Activated naive CD8-positive, alpha-beta T cell treated with anti-CD3 and anti-CD28 coated beads, Interleukin-2, amount 10 ng/mL, durations not matched to agents 7 days and 5 days (primary cell): ENCODE results near the gene PDE4B. TPM values are rescaled to one million over a fixed set of nuclear protein-coding genes. Genes with fewer than 3 reads are reported as not detected.

Experiments
- ATAC-seq: fragments of 150-1000 bp; cut with Tn5 transposase; one replicate; pipeline ENCODE4 v1.10.0; 2021; ENCODE audit warnings: low read depth, moderate library complexity
- POLR2A ChIA-PET: fragments of 350-600 bp; sonication (Branson Sonifier 250); formaldehyde crosslinking; loops from one replicate; lab custom pipeline; 2021; ENCODE audit warnings: antibody characterized with exemption; lab: Charles Lee
- DNase-seq: peaks from one replicate; pipeline ENCODE4 v3.0.0; 2021
- H3K27ac Mint-ChIP-seq: one replicate; pipeline ENCODE4 v1.8.0; 2022; ENCODE audit warnings: mild to moderate bottlenecking, mixed read lengths
- H3K27me3 Mint-ChIP-seq: one replicate; pipeline ENCODE4 v1.8.0; 2022; ENCODE audit warnings: mild to moderate bottlenecking, moderate library complexity, mixed read lengths
- H3K36me3 Mint-ChIP-seq: one replicate; pipeline ENCODE4 v1.8.0; 2021; ENCODE audit warnings: mild to moderate bottlenecking, mixed read lengths
- H3K4me1 Mint-ChIP-seq: one replicate; pipeline ENCODE4 v1.8.0; 2021; ENCODE audit warnings: mixed read lengths
- H3K4me3 Mint-ChIP-seq: one replicate; pipeline ENCODE4 v1.8.0; 2022; ENCODE audit warnings: mild to moderate bottlenecking, moderate library complexity, mixed read lengths
- H3K9me3 Mint-ChIP-seq: one replicate; pipeline ENCODE4 v1.8.0; 2021; ENCODE audit warnings: mixed read lengths
- total RNA-seq, 2 experiments: library from RNA; stranded (reverse); gene quantifications; one replicate each; pipeline ENCODE4 v1.2.3, GENCODE V29; 2021

The PDE4B gene
- 10 to 100 TPM; 36.1 to 40.0 TPM for total RNA-seq

DNA sequence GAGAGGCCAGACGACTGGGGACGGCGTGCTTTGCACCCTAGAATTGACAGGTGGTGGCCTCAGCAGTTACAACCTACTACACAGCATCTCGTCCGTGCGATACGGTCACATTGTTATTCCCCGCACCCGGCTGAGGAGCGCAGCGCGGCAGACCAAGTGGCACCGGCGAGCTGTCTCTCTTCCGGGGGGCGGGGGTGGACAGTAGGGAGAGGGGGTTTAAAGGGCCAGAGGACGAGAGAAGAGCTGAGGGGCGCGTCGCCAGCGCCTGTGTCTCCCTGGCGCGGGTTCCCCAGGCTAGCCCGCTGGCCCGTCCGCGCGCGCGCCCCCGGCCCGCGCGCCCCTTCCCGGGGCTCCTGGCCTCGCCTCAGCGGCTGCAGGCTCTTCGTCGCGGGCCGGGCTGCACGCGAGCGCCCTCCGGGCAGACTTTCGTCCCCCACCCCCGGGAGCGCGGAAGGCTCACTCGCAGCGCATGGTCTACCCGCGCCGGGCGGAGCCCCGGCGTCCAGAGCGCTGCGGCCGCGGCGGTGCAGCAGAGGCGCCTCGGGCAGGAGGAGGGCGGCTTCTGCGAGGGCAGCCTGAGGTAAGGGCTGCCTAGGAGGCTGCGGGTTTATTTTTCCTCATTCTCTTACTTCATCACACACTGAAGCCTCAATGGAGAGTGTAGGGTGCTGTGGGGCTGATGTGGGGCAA, at the start of gene PDE4B:
Gene PDE4B, plus strand, starts transcription at position 227 of the 690 bp plus-strand sequence.
- Mint-ChIP-seq H3K27me3 (peaks cover 66% of the 10 kb centered on the region), H3K4me3 (peak within 1 kb of the TSS; percentile 40), H3K27ac (no peak within 1 kb of the TSS), H3K4me1 (peaks cover 4% of the 10 kb centered on the region), H3K9me3 (peaks cover 9% of the 10 kb centered on the region), H3K36me3 (no peaks in the 10 kb centered on the region)
- DNase-seq (peak; percentile 32), ATAC-seq (peak; percentile 36)
- POLR2A ChIA-PET, result no interaction called here

DNA sequence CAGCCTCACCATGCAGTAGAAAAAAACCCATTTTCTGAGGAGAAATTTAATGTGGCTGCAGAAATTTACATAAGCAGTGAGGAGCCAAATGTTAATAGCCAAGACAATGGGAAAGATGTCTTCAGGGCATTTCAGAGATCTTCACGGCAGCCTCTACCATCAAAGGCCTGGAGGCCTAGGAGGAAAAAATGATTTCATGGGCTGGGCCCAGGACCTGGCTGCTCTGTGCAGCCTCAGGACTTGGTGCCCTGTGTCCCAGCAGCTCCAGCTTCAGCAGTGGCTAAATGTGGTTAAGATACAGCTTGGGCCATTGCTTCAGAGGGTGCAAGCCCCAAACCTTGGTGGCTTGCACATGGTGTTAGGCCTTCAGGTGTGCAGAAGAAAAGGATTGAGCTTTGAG, 48.0 kb upstream of the PDE4B start:
- no peaks in the 10 kb centered on the region for H3K4me1 Mint-ChIP-seq
- DNase-seq (no peak), ATAC-seq (no peak)
- POLR2A ChIA-PET, result no interaction called here
- H3K27me3 Mint-ChIP-seq, result no peaks in the 10 kb centered on the region
- peaks cover 9% of the 10 kb centered on the region for H3K9me3 Mint-ChIP-seq
- H3K36me3 Mint-ChIP-seq, result no peaks in the 10 kb centered on the region
- no peak overlapping the region for H3K27ac Mint-ChIP-seq
- no peak overlapping the region for H3K4me3 Mint-ChIP-seq

DNA sequence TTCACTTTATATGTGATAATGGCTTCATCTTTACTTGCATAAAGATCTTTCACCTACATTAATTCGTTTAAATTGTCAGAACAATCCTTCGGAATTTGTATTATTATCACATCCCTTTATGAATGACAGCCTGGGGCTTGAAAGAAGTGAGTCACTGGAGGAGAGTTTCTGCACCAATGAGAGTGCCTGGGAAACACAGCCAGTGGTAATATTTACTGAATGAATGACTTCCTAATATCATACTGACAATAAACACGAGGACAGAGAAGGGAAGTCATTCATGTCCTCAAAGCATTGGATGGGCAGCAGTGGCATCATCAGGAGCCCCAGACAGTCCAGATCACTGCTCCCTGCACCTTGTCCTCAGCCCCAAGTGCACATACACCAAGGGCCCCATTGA, 40.7 kb upstream of the PDE4B start:
- H3K27ac Mint-ChIP-seq, result no peak overlapping the region
- H3K4me3 Mint-ChIP-seq, result no peak overlapping the region
- ATAC-seq (no peak), DNase-seq (no peak)
- no peaks in the 10 kb centered on the region for H3K4me1 Mint-ChIP-seq
- H3K27me3 Mint-ChIP-seq, result peaks cover 17% of the 10 kb centered on the region
- no peaks in the 10 kb centered on the region for H3K36me3 Mint-ChIP-seq
- H3K9me3 Mint-ChIP-seq, result no peaks in the 10 kb centered on the region
- POLR2A ChIA-PET, result no interaction called here

DNA sequence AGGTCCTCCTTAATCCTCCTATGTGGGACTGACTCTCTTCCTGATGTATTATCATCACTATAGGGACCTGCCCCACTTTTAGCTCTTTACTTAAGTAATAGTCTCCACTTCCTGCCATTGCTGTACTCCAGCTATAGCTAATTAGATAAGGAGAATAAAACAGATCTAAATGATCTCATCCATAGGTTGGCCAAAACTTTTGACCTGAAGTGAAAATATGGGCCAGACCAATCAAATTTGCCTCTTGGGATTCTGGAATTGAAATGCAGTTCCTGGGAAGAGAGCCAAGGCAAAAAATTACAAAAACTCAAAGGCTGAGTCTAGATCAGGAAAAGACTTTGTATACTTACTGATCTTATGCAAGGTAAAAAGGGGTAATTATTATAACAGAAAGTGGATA, 36.1 kb upstream of the PDE4B start:
- Mint-ChIP-seq H3K27ac (no peak overlapping the region), H3K4me3 (no peak overlapping the region), H3K36me3 (no peaks in the 10 kb centered on the region), H3K9me3 (no peaks in the 10 kb centered on the region), H3K4me1 (no peaks in the 10 kb centered on the region), H3K27me3 (peaks cover 22% of the 10 kb centered on the region)
- no peak for ATAC-seq
- DNase-seq, result no peak
- POLR2A ChIA-PET, result no interaction called here

DNA sequence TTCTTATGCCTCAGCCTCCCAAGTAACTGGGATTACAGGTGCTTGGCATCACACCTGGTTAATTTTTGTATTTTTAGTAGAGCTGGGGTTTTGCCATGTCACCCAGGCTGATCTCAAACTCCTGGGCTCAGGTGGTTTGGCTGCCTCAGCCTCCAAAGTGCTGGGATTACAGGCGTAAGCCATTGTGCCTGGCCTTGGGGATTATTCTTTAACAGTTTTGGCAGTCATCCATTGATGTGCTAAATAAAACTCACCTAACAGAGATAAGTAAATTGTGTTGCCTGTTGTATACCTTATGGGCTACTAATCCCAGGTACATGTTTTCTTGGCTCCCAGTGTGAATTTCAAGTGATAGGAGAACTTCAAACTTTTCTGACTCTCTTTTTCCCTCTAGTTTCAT, 35.2 kb upstream of the PDE4B start:
- Mint-ChIP-seq H3K27ac (no peak overlapping the region), H3K27me3 (peaks cover 22% of the 10 kb centered on the region), H3K4me3 (no peak overlapping the region), H3K36me3 (no peaks in the 10 kb centered on the region), H3K4me1 (no peaks in the 10 kb centered on the region), H3K9me3 (no peaks in the 10 kb centered on the region)
- ATAC-seq (no peak), DNase-seq (no peak)
- POLR2A ChIA-PET, result no interaction called here

DNA sequence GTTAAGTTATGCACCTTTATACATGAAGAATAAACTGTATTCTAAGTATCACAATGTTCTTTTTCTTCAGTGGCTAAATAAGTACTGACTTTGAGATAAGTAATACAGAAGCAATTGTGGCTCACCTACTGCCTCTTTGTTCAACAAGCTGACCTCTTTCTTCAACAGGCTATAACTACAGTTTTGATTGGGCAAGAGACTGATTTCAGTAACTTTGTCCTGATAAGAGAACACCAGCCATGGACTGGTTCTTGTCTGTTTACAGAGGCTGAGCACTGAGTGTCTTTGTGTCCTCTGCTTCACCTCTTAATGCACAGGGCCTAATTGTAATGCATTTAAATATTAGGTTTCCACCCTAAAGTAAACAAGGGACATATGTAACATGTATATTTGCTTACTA, 34.6 kb upstream of the PDE4B start:
- H3K27me3 Mint-ChIP-seq, result peaks cover 19% of the 10 kb centered on the region
- H3K9me3 Mint-ChIP-seq, result no peaks in the 10 kb centered on the region
- H3K36me3 Mint-ChIP-seq, result no peaks in the 10 kb centered on the region

DNA sequence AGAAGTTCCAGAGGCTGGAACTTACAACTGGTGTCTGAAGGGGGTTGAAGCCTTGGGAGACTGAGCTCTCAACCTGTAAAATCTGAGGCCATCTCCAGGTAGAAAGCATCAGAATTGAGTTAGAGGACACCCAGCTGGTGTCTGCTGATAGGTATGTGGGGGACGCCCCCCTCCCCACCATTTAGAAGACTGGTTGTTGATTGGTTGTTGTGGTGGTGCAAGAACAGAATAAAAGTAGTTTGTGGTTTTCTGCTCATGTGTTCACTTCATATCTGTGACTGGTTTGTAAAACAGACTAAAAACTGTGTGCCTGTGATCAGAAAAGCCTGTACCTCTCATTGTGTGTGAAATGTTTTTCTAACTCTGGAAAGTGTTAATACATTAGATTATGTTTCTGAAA, 33.2 kb upstream of the PDE4B start:
- Mint-ChIP-seq H3K27ac (no peak overlapping the region), H3K9me3 (no peaks in the 10 kb centered on the region), H3K36me3 (no peaks in the 10 kb centered on the region), H3K27me3 (peaks cover 11% of the 10 kb centered on the region), H3K4me1 (no peaks in the 10 kb centered on the region), H3K4me3 (no peak overlapping the region)
- ATAC-seq, result no peak
- POLR2A ChIA-PET, result no interaction called here
- DNase-seq, result no peak

More for the DNA sequence above, 34.6 kb upstream of the PDE4B start:
- POLR2A ChIA-PET, result no interaction called here
- no peaks in the 10 kb centered on the region for H3K4me1 Mint-ChIP-seq
- H3K4me3 Mint-ChIP-seq, result no peak overlapping the region
- DNase-seq (no peak), ATAC-seq (no peak)
- no peak overlapping the region for H3K27ac Mint-ChIP-seq

DNA sequence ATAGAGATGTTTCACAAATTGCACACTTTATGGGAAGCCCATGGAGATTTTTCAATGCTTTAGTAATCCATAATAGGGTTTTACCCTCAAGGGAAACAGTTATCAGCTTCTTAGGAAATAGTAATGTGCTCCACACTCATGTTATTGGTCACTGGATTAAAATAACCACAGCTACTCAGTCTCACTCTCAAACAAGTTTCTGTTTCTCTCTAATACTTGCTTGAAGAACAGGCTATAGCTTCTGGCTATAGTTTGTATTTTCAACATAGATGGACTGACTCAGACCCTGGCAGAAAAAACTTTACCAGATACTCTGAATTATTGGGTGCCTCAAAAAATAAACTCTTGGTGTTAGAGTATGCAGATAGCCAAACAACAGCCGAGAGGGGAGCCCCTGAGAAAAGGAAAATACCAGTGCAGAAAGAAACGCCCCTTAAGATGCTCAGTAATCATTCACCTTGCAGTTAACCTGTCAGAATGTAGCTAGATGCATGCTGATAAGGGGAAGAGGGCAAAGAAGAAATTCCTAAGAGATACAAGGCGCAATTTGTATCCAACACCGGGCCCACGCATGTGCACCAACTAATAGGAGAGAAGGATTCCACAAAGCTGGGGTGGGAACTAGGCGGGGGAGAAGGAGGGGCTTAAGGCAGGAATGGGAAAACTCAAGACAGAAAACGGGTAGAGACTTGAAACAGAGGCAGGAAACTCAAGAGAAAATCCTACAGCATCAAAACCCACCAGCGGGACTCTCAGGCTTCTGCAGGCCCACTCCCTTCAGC, 30.4 kb upstream of the PDE4B start:
- Mint-ChIP-seq H3K27ac (no peak overlapping the region), H3K9me3 (peaks cover 1% of the 10 kb centered on the region), H3K4me3 (no peak overlapping the region), H3K27me3 (peaks cover 5% of the 10 kb centered on the region), H3K36me3 (no peaks in the 10 kb centered on the region), H3K4me1 (no peaks in the 10 kb centered on the region)
- POLR2A ChIA-PET, result no interaction called here
- ATAC-seq, result no peak
- DNase-seq, result no peak

DNA sequence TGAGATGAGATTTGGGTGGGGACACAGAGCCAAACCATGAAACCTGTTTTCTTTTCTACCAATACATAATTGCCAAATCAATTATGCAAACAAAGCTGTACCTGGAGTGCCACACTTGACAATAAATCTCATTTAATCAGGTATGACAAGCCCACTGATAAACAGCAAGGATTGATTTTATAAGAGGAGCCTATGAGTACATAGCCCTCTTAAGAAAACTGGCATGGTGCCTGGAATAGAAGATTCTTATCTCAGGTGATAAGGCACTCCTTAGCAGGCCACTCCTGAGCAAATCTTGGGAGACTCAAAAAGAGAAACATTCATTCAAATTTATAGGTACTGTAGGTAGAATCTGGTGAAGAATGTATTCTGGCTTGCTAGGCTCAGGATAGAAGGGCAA, 28.6 kb upstream of the PDE4B start:
- H3K4me1 Mint-ChIP-seq, result no peaks in the 10 kb centered on the region
- H3K27ac Mint-ChIP-seq, result no peak overlapping the region
- no peak for ATAC-seq
- DNase-seq, result no peak
- H3K4me3 Mint-ChIP-seq, result no peak overlapping the region
- no peaks in the 10 kb centered on the region for H3K27me3 Mint-ChIP-seq
- H3K9me3 Mint-ChIP-seq, result peaks cover 1% of the 10 kb centered on the region
- POLR2A ChIA-PET, result no interaction called here
- H3K36me3 Mint-ChIP-seq, result no peaks in the 10 kb centered on the region

DNA sequence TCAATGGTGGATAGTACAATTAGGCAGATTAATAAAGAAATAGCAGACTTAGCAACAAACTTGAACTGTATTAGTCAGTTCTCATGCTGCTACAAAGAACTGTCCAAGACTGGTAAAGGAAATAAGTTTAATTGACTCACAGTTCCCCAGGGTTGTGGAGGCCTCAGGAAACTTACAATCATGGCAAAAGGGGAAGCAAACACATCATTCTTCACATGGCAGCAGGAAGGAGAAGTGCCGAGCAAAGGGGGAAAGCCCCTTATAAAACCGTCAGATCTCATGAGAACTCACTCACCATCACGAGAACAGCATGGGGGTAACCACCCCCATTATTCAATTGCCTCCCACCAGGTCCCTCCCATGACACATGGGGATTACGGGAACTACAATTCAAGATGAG, 27.1 kb upstream of the PDE4B start:
- no peaks in the 10 kb centered on the region for H3K4me1 Mint-ChIP-seq

DNA sequence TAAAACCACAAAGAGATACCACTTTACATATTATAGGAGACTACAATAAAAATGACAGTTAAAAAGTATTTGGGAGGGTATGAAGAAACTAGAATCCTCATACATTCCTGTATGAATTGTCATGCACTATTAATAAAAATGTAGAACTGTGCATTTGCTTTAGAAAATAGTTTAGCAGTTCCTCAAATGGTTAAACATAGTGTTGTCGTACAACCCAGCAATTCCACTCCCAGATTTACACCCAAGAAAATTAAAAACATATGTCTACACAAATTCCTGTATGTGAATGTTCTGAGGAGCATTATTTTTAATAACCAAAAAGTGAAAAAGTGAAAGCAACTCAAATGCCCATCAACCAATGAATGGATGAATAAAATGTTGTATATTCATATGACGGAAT, 23.1 kb upstream of the PDE4B start:
- peaks cover 6% of the 10 kb centered on the region for H3K27me3 Mint-ChIP-seq
- no peaks in the 10 kb centered on the region for H3K36me3 Mint-ChIP-seq
- H3K27ac Mint-ChIP-seq, result no peak overlapping the region
- peaks cover 1% of the 10 kb centered on the region for H3K9me3 Mint-ChIP-seq
- H3K4me1 Mint-ChIP-seq, result no peaks in the 10 kb centered on the region
- no peak overlapping the region for H3K4me3 Mint-ChIP-seq
- DNase-seq (no peak), ATAC-seq (no peak)
- POLR2A ChIA-PET, result no interaction called here

More for the DNA sequence above, 27.1 kb upstream of the PDE4B start:
- Mint-ChIP-seq H3K27ac (no peak overlapping the region), H3K9me3 (peaks cover 1% of the 10 kb centered on the region), H3K27me3 (peaks cover 2% of the 10 kb centered on the region), H3K36me3 (no peaks in the 10 kb centered on the region), H3K4me3 (no peak overlapping the region)
- ATAC-seq (no peak), DNase-seq (no peak)
- POLR2A ChIA-PET, result no interaction called here

DNA sequence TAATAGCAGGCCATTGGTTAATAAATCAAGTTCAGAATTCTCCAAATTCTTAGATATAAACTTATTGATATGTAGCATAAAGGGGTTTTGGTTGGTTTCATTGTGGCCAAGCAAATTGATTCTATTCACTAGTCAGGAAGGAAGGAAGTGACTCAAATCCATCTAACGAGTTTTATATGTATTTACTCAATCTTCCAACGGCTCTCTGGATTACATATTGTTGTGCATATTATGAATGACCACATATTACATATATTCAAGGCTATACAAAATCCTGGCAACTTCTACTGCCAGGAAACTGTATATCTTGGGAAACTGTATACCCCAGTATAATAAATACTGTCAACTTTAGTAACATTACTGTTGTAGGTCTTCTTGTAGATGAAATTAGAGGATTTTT, 20.1 kb upstream of the PDE4B start:
- Mint-ChIP-seq H3K4me3 (no peak overlapping the region), H3K9me3 (no peaks in the 10 kb centered on the region), H3K27me3 (peaks cover 6% of the 10 kb centered on the region), H3K27ac (no peak overlapping the region), H3K4me1 (no peaks in the 10 kb centered on the region), H3K36me3 (no peaks in the 10 kb centered on the region)
- ATAC-seq (no peak), DNase-seq (no peak)
- POLR2A ChIA-PET, result no interaction called here

DNA sequence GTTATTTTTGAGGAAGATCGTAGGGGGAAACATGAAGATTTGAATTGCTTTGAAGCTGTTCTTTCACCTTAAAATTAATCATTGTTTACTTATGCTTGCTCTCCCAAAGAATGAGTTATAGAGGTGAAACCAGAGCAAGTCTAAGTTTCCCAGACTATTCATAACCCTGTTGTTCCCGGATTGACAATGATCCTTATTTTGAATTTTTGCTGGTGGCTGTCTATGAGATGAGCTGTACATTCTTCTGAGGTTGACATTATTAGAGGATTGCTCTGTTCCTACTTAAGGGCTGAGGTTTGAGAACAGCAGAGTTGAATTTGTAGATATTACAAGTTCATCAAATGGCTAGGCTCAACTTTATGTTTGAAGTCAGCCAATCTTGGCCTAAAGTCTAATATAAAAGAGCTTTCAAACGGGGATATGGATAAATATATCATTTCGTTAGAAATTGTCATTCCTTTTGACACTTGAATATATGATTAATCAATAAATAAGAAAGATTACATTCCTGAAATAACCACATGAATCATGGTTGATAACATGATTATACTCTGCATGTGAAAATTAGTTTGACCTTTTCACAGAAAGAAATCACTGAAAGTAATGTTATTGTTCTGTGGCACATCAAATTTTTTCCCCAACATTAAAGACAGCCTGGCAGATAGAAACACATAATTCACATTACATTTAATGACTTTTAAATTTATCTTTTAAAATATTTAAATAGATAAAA, 19.1 kb upstream of the PDE4B start:
- no peaks in the 10 kb centered on the region for H3K36me3 Mint-ChIP-seq
- POLR2A ChIA-PET, result no interaction called here

More for the DNA sequence above, 19.1 kb upstream of the PDE4B start:
- Mint-ChIP-seq H3K4me3 (no peak overlapping the region), H3K27ac (no peak overlapping the region), H3K27me3 (peaks cover 6% of the 10 kb centered on the region), H3K9me3 (no peaks in the 10 kb centered on the region), H3K4me1 (no peaks in the 10 kb centered on the region)
- no peak for DNase-seq
- ATAC-seq, result no peak
